ENCODE data around the gene ZSCAN32. TPM values are rescaled to one million over a fixed set of nuclear protein-coding genes. Genes with fewer than 3 reads are reported as not detected.

Gene ZSCAN32
- total and polyA plus RNA-seq, 4 donors = 4.2 to 7.7 (median 6.0) TPM

GRCh38 chr16:3349175-3349574 is 51.6 kb downstream of the ZSCAN32 start:
- no peak overlapping the region for H3K4me3 ChIP-seq (ENCODE audit: low read depth in 1 of 3, low read length in 3 of 3)
- H3K4me1 ChIP-seq (ENCODE audit: control insufficient read depth in 4 of 4, insufficient read depth in 4 of 4, low read length in 3 of 4) = no peaks in the 10 kb centered on the region
- no peak for TF ChIP-seq HNF4G (IDR thresholded peaks at IDR 0.05)
- TF ChIP-seq RAD21 (IDR thresholded peaks at IDR 0.05) = no peak
- no peaks in the 10 kb centered on the region for H3K27me3 ChIP-seq (ENCODE audit: control insufficient read depth in 4 of 4, insufficient read depth in 4 of 4, low read length in 3 of 4)
- H3K9me3 ChIP-seq (ENCODE audit: control insufficient read depth in 4 of 4, low read length in 3 of 4) = peaks cover 0 to 3% (median 0%) of the 10 kb centered on the region in 4 donors
- no peak overlapping the region for H3K27ac ChIP-seq (ENCODE audit: low read depth in 1 of 2, low read length in 2 of 2)
- H3K36me3 ChIP-seq (ENCODE audit: control insufficient read depth in 4 of 4, insufficient read depth in 3 of 4, low read depth in 1 of 4, low read length in 3 of 4) = no peaks in the 10 kb centered on the region
- DNase-seq (ENCODE audit: low spot score) = no peak
- H3K9ac ChIP-seq (ENCODE audit: low read depth in 1 of 2, low read length in 2 of 2) = no peak overlapping the region
- WGBS = 66% methylated on average over 13 of the region's 13 CpGs

- DNase-seq (ENCODE audit: low spot score) = no peak
- TF ChIP-seq HNF4G (IDR thresholded peaks at IDR 0.05) (no peak), CTCF (IDR thresholded peaks at IDR 0.05; ENCODE audit: low read depth, low read length, missing input control) (no peak), GABPA (IDR thresholded peaks at IDR 0.05 in 1 of 2, conservative IDR thresholded peaks at IDR 0.05 in 1 of 2) (no peak), FOXA1 (IDR thresholded peaks at IDR 0.05) (no peak)
- WGBS = 51% methylated on average over 4 of the region's 4 CpGs
Measured at GRCh38 chr16:3348547-3349167, 52.1 kb downstream of the ZSCAN32 start.

GRCh38 chr16:3347586-3347985 is 53.2 kb downstream of the ZSCAN32 start:
- H3K27ac ChIP-seq (ENCODE audit: low read depth in 1 of 2, low read length in 2 of 2) = no peak overlapping the region
- 62% methylated on average over 10 of the region's 10 CpGs for WGBS
- no peak for TF ChIP-seq NR2F2 (IDR thresholded peaks at IDR 0.05)
- no peak for TF ChIP-seq GABPA (IDR thresholded peaks at IDR 0.05 in 1 of 2, conservative IDR thresholded peaks at IDR 0.05 in 1 of 2)
- TF ChIP-seq, protein P1, sequence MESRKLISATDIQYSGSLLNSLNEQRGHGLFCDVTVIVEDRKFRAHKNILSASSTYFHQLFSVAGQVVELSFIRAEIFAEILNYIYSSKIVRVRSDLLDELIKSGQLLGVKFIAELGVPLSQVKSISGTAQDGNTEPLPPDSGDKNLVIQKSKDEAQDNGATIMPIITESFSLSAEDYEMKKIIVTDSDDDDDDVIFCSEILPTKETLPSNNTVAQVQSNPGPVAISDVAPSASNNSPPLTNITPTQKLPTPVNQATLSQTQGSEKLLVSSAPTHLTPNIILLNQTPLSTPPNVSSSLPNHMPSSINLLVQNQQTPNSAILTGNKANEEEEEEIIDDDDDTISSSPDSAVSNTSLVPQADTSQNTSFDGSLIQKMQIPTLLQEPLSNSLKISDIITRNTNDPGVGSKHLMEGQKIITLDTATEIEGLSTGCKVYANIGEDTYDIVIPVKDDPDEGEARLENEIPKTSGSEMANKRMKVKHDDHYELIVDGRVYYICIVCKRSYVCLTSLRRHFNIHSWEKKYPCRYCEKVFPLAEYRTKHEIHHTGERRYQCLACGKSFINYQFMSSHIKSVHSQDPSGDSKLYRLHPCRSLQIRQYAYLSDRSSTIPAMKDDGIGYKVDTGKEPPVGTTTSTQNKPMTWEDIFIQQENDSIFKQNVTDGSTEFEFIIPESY (IDR thresholded peaks at IDR 0.05) = no peak
- no peak for TF ChIP-seq EGR1 (IDR thresholded peaks at IDR 0.05; ENCODE audit: low read depth in 2 of 2)
- no peak for TF ChIP-seq HNF4A (conservative IDR thresholded peaks at IDR 0.05)
- TF ChIP-seq YY1 (IDR thresholded peaks at IDR 0.05) = no peak
- TF ChIP-seq RXRA (IDR thresholded peaks at IDR 0.05) = no peak
- no peak for TF ChIP-seq CTCF (IDR thresholded peaks at IDR 0.05; ENCODE audit: low read depth, low read length, missing input control)
- no peak for TF ChIP-seq TAF1 (conservative IDR thresholded peaks at IDR 0.05)
- TF ChIP-seq FOXA2 (IDR thresholded peaks at IDR 0.05) = no peak
- TF ChIP-seq SP1 (IDR thresholded peaks at IDR 0.05) = no peak
- no peak for TF ChIP-seq RAD21 (IDR thresholded peaks at IDR 0.05)
- no peak for TF ChIP-seq MAX (IDR thresholded peaks at IDR 0.05)
- TF ChIP-seq, protein P2, sequence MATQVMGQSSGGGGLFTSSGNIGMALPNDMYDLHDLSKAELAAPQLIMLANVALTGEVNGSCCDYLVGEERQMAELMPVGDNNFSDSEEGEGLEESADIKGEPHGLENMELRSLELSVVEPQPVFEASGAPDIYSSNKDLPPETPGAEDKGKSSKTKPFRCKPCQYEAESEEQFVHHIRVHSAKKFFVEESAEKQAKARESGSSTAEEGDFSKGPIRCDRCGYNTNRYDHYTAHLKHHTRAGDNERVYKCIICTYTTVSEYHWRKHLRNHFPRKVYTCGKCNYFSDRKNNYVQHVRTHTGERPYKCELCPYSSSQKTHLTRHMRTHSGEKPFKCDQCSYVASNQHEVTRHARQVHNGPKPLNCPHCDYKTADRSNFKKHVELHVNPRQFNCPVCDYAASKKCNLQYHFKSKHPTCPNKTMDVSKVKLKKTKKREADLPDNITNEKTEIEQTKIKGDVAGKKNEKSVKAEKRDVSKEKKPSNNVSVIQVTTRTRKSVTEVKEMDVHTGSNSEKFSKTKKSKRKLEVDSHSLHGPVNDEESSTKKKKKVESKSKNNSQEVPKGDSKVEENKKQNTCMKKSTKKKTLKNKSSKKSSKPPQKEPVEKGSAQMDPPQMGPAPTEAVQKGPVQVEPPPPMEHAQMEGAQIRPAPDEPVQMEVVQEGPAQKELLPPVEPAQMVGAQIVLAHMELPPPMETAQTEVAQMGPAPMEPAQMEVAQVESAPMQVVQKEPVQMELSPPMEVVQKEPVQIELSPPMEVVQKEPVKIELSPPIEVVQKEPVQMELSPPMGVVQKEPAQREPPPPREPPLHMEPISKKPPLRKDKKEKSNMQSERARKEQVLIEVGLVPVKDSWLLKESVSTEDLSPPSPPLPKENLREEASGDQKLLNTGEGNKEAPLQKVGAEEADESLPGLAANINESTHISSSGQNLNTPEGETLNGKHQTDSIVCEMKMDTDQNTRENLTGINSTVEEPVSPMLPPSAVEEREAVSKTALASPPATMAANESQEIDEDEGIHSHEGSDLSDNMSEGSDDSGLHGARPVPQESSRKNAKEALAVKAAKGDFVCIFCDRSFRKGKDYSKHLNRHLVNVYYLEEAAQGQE (IDR thresholded peaks at IDR 0.05) = no peak
- no peak for TF ChIP-seq JUND (IDR thresholded peaks at IDR 0.05)
- TF ChIP-seq, protein P3, sequence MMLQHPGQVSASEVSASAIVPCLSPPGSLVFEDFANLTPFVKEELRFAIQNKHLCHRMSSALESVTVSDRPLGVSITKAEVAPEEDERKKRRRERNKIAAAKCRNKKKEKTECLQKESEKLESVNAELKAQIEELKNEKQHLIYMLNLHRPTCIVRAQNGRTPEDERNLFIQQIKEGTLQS (IDR thresholded peaks at IDR 0.05) = no peak
- no peak for TF ChIP-seq HNF4G (IDR thresholded peaks at IDR 0.05)

More at GRCh38 chr16:3348547-3349167, 52.1 kb downstream of the ZSCAN32 start:
- H3K4me3 ChIP-seq (ENCODE audit: low read depth in 1 of 3, low read length in 3 of 3) = no peak overlapping the region
- H3K27ac ChIP-seq (ENCODE audit: low read depth in 1 of 2, low read length in 2 of 2) = no peak overlapping the region
- no peak overlapping the region for H3K9ac ChIP-seq (ENCODE audit: low read depth in 1 of 2, low read length in 2 of 2)
- H3K27me3 ChIP-seq (ENCODE audit: control insufficient read depth in 4 of 4, insufficient read depth in 4 of 4, low read length in 3 of 4) = no peaks in the 10 kb centered on the region
- H3K9me3 ChIP-seq (ENCODE audit: control insufficient read depth in 4 of 4, low read length in 3 of 4) = peaks cover 0 to 3% (median 0%) of the 10 kb centered on the region in 4 donors
- H3K4me1 ChIP-seq (ENCODE audit: control insufficient read depth in 4 of 4, insufficient read depth in 4 of 4, low read length in 3 of 4) = no peaks in the 10 kb centered on the region
- no peaks in the 10 kb centered on the region for H3K36me3 ChIP-seq (ENCODE audit: control insufficient read depth in 4 of 4, insufficient read depth in 3 of 4, low read depth in 1 of 4, low read length in 3 of 4)

More at GRCh38 chr16:3347586-3347985, 53.2 kb downstream of the ZSCAN32 start:
- Histone ChIP-seq H3K27me3 (ENCODE audit: control insufficient read depth in 4 of 4, insufficient read depth in 4 of 4, low read length in 3 of 4) (no peaks in the 10 kb centered on the region), H3K4me3 (ENCODE audit: low read depth in 1 of 3, low read length in 3 of 3) (no peak overlapping the region), H3K9me3 (ENCODE audit: control insufficient read depth in 4 of 4, low read length in 3 of 4) (peaks cover 0 to 3% (median 0%) of the 10 kb centered on the region in 4 donors), H3K4me1 (ENCODE audit: control insufficient read depth in 4 of 4, insufficient read depth in 4 of 4, low read length in 3 of 4) (no peaks in the 10 kb centered on the region), H3K9ac (ENCODE audit: low read depth in 1 of 2, low read length in 2 of 2) (no peak overlapping the region), H3K36me3 (ENCODE audit: control insufficient read depth in 4 of 4, insufficient read depth in 3 of 4, low read depth in 1 of 4, low read length in 3 of 4) (no peaks in the 10 kb centered on the region)
- no peak for DNase-seq (ENCODE audit: low spot score)
